ENCODE results near the gene MIPOL1.

GRCh38 chr14:37221073-37221472 is 23.3 kb downstream of the MIPOL1 start:
- no peak for TF ChIP-seq EZH2 (IDR thresholded peaks at IDR 0.05; ENCODE audit: borderline replicate concordance, low read depth, low read length, severe bottlenecking)
- TF ChIP-seq CTCF (IDR thresholded peaks at IDR 0.05; ENCODE audit: extremely low read depth in 1 of 2, insufficient read depth in 1 of 2, low read depth in 1 of 2, low read length in 2 of 2), result no peak
- TF ChIP-seq POLR2AphosphoS5 (IDR thresholded peaks at IDR 0.05; ENCODE audit: insufficient read depth, low read depth, low read length), result no peak
- no peak for TF ChIP-seq POLR2A (IDR thresholded peaks at IDR 0.05; ENCODE audit: low read depth, low read length)
- no peak for TF ChIP-seq JUN (IDR thresholded peaks at IDR 0.05; ENCODE audit: borderline replicate concordance, insufficient read depth, insufficient read length, low read depth)
- no peak for TF ChIP-seq MAX (IDR thresholded peaks at IDR 0.05; ENCODE audit: insufficient read depth, insufficient read length)
